K562 (cell line): ENCODE data around the gene MTPN. TPM values are rescaled to one million over a fixed set of nuclear protein-coding genes. Genes with fewer than 3 reads are reported as not detected.

Experiments used
- ATAC-seq: fragments of 200-7000 bp; cut with Tn5 transposase; 3 replicates; pipeline ENCODE4 v1.9.1; 2020; ENCODE audit warnings: moderate library complexity
- BruUV-seq: library from RNA; stranded (reverse); fragments of 400-500 nt; replicated peaks from 2 replicates; lab custom pipeline; 2021; lab: Mats Ljungman, UMichigan
- CTCF ChIA-PET: fragments of 300-600 bp; formaldehyde crosslinking; extraction: SDS; loops from one replicate; lab custom pipeline; 2021; ENCODE audit warnings: low intra/inter-chr PET ratio; lab: Yijun Ruan, JAX
- POLR2A ChIA-PET: fragments of 300-600, 350-650 bp; sonication (Branson Sonifier 250); formaldehyde crosslinking; extraction: SDS; loops from one replicate; lab custom pipeline; 2021; ENCODE audit warnings: antibody characterized with exemption, inconsistent platforms; lab: Yijun Ruan, JAX
- DNase-seq, 4 experiments: peaks; one replicate each; pipeline versions ENCODE4 v3.0.0 to v3.0.0-alpha.2; 2011 to 2018; ENCODE audit warnings: low spot score in 3 of 4, mixed read lengths in 3 of 4; ENCODE audit errors: extremely low read depth in 1 of 4
- FAIRE-seq: peaks from 2 replicates; lab custom pipeline; 2011; peaks lifted over from hg19 to GRCh38; lab: Jason Lieb, UNC
- H2AFZ ChIP-seq: 2 replicates; pipeline ENCODE4 v1.6.0; 2011; ENCODE audit warnings: low read depth, low read length, control low read depth, inconsistent platforms
- H3K27ac ChIP-seq: fragments of 200-600 bp; 3 replicates; pipeline ENCODE4 v1.8.0; 2011; ENCODE audit warnings: low read depth, mild to moderate bottlenecking, control low read depth, inconsistent platforms, low read length, moderate library complexity, mixed read lengths; ENCODE audit errors: extremely low read depth
- H3K27me3 ChIP-seq, 2 experiments: fragments of 300-600 bp in 1 of 2; 2 replicates in 1 of 2; 3 replicates in 1 of 2; pipeline versions ENCODE4 v1.6.0 to v1.8.0; 2011; ENCODE audit warnings: inconsistent platforms in 2 of 2, low read length in 2 of 2, mild to moderate bottlenecking in 1 of 2, mixed read lengths in 1 of 2, moderate library complexity in 1 of 2; ENCODE audit not compliant: control insufficient read depth in 2 of 2, insufficient read depth in 2 of 2
- H3K36me3 ChIP-seq: fragments of 300-600 bp; 3 replicates; pipeline ENCODE4 v1.8.0; 2011; ENCODE audit warnings: mild to moderate bottlenecking, low read length, inconsistent platforms; ENCODE audit not compliant: control insufficient read depth, insufficient read depth
- H3K4me1 ChIP-seq, 2 experiments: fragments of 200-600 bp in 1 of 2; replicated peaks in 1 of 2; 2 replicates in 1 of 2; 3 replicates in 1 of 2; pipeline versions ENCODE4 v1.5.1 to v1.8.0; 2011; ENCODE audit warnings: inconsistent platforms in 2 of 2, low read length in 2 of 2, mild to moderate bottlenecking in 1 of 2, mixed read lengths in 1 of 2, moderate library complexity in 1 of 2; ENCODE audit not compliant: control insufficient read depth in 2 of 2, insufficient read depth in 2 of 2
- H3K4me2 ChIP-seq: 2 replicates; pipeline ENCODE4 v1.6.1; 2011; ENCODE audit warnings: low read length, control low read depth, inconsistent platforms, mixed read lengths; ENCODE audit not compliant: insufficient read depth
- H3K4me3 ChIP-seq: fragments of 200-600 bp; sonication (generic), shearing (Covaris generic); 2 replicates; pipeline ENCODE4 v1.5.1; 2016; ENCODE audit warnings: control low read depth, inconsistent platforms
- H3K79me2 ChIP-seq: fragments of 200-600 bp; 3 replicates; pipeline ENCODE4 v1.8.0; 2011; ENCODE audit warnings: low read length, inconsistent platforms; ENCODE audit not compliant: control insufficient read depth, insufficient read depth
- H3K9ac ChIP-seq, 2 experiments: 2 replicates each; pipeline versions ENCODE4 v1.6.0 to v1.6.1; 2011; ENCODE audit warnings: low read depth in 2 of 2, low read length in 2 of 2, control low read depth in 1 of 2, inconsistent platforms in 1 of 2, mild to moderate bottlenecking in 1 of 2, mixed read lengths in 1 of 2; ENCODE audit not compliant: insufficient read depth in 1 of 2
- H3K9me1 ChIP-seq: one replicate; pipeline ENCODE4 v1.6.0; 2011; ENCODE audit warnings: inconsistent platforms, mild to moderate bottlenecking, low read length, moderate library complexity; ENCODE audit not compliant: control insufficient read depth, insufficient read depth
- H3K9me3 ChIP-seq: replicated peaks from 2 replicates; pipeline ENCODE4 v1.5.1; 2011; ENCODE audit warnings: low read depth, low read length, inconsistent platforms; ENCODE audit not compliant: control insufficient read depth, insufficient read depth
- H4K20me1 ChIP-seq: replicated peaks from 2 replicates; pipeline ENCODE4 v1.6.1; 2011; ENCODE audit warnings: low read length, inconsistent platforms, mixed read lengths; ENCODE audit not compliant: control insufficient read depth, insufficient read depth
- IRF2 ChIP-seq: sonication (generic); formaldehyde crosslinking; IDR thresholded peaks from 2 replicates; pipeline ENCODE4 v1.8.1; 2022; ENCODE audit warnings: mild to moderate bottlenecking, missing genetic modification reagents
- NFRKB ChIP-seq: fragments of 450-650 bp; IDR thresholded peaks from 2 replicates; pipeline ENCODE4 v1.6.1; 2016; ENCODE audit warnings: low read depth
- WGBS: fragments of 100-300 bp; shearing (Covaris generic); methylation state at CpG from one replicate; pipeline ENCODE4 v1.1.6; 2016; ENCODE audit warnings: low coverage, mixed read lengths; ENCODE audit not compliant: insufficient coverage; ENCODE audit errors: missing lambda C conversion rate; 5-methylcytosine and 5-hydroxymethylcytosine counted together
- in situ Hi-C: fragments of 300-500 bp; cut with MboI; formaldehyde crosslinking; loops from 4 replicates; pipeline ENCODE4 v1.15.0; 2018; ENCODE audit warnings: inconsistent platforms, mixed read lengths
- intact Hi-C: fragments of 100-400 bp; cut with micrococcal nuclease; formaldehyde crosslinking; loops from 2 replicates; pipeline ENCODE4 v1.14.2; 2022
- polyA plus RNA-seq, 8 experiments: library from polyadenylated mRNA; depleted of rRNA in 4 of 8; stranded (reverse) in 5 of 8; unstranded in 3 of 8; fragments of >200 nt; fragmentation: Nextera tagmentation in 2 of 8; fragmentation: Illumina TruSeq in 1 of 8; extraction: Ambion mirVana in 2 of 8; extraction: Trizol in 1 of 8; gene quantifications; 2 replicates each; pipeline versions ENCODE4 v1.2.1 to v1.2.3, GENCODE V29; 2011 to 2014; ENCODE audit warnings: inconsistent platforms in 1 of 8, missing spikeins in 1 of 8
- total RNA-seq, 7 experiments: library from RNA; depleted of rRNA in 6 of 7; stranded (reverse); fragments of >200 nt in 6 of 7; fragmentation: Illumina TruSeq in 2 of 7; extraction: Trizol in 2 of 7; gene quantifications; 2 replicates each; pipeline versions ENCODE4 v1.2.1 to v1.2.3, GENCODE V29; 2011 to 2021; ENCODE audit warnings: low replicate concordance in 1 of 7
- TF ChIP-seq, protein P1 (sequence below): sonication (generic); formaldehyde crosslinking; IDR thresholded peaks from 2 replicates; pipeline ENCODE4 v1.8.0; 2022; ENCODE audit warnings: mild to moderate bottlenecking, low read depth, missing genetic modification reagents
- TF ChIP-seq, protein P2 (sequence below): fragments of 250-450 bp; sonication (Bioruptor Pico); IDR thresholded peaks from 2 replicates; pipeline ENCODE4 v1.5.0; 2022; ENCODE audit warnings: mild to moderate bottlenecking

The MTPN gene
- total and polyA plus RNA-seq, 9 of the 15 experiments (the other 6 are each of a cell fraction or from before 2014, with no cell fraction given), result 68.5 to 261 (median 156) TPM

DNA sequence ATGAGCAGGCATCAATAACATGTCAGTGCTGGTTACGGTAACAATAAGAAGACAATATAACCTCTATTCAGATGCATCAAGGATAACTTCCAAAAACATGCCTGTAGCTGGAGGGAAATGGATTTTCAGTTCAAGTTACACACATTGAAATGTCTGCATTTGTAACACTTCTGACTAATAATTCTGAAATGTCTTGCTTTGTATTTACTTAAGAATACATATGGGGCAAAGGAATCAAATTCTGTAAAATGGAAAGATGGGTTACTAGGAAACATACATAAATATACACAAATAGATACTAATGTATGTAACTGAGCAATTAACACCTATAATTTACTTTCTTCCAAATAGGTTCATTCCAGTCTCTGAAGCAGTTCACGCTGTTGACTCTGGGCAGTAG lies 18.6 kb upstream of the MTPN start:
- BruUV-seq, result no TSS peak
- CTCF ChIA-PET, result interaction anchor here (0.6 kb wide), 1 partner anchor 28 kb away, joined by 3 read pairs; no protein-coding TSS in a partner anchor
- TF ChIP-seq, protein P1, sequence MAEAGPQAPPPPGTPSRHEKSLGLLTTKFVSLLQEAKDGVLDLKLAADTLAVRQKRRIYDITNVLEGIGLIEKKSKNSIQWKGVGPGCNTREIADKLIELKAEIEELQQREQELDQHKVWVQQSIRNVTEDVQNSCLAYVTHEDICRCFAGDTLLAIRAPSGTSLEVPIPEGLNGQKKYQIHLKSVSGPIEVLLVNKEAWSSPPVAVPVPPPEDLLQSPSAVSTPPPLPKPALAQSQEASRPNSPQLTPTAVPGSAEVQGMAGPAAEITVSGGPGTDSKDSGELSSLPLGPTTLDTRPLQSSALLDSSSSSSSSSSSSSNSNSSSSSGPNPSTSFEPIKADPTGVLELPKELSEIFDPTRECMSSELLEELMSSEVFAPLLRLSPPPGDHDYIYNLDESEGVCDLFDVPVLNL (CRISPR knock-in tag), result no peak
- TF ChIP-seq IRF2 (CRISPR knock-in tag) (no peak), NFRKB (no peak)
- TF ChIP-seq, protein P2, sequence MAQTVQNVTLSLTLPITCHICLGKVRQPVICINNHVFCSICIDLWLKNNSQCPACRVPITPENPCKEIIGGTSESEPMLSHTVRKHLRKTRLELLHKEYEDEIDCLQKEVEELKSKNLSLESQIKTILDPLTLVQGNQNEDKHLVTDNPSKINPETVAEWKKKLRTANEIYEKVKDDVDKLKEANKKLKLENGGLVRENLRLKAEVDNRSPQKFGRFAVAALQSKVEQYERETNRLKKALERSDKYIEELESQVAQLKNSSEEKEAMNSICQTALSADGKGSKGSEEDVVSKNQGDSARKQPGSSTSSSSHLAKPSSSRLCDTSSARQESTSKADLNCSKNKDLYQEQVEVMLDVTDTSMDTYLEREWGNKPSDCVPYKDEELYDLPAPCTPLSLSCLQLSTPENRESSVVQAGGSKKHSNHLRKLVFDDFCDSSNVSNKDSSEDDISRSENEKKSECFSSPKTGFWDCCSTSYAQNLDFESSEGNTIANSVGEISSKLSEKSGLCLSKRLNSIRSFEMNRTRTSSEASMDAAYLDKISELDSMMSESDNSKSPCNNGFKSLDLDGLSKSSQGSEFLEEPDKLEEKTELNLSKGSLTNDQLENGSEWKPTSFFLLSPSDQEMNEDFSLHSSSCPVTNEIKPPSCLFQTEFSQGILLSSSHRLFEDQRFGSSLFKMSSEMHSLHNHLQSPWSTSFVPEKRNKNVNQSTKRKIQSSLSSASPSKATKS (CRISPR knock-in tag), result 0 out of 2 replicates have a peak, but pooled peaks have one; percentile 41
- TF ChIP-seq, all 486 proteins: peak for 1

More for the DNA sequence above, 18.6 kb upstream of the MTPN start:
- H4K20me1 ChIP-seq, result no peaks in the 10 kb centered on the region
- 52% methylated on average over 2 of the region's 2 CpGs for WGBS
- in situ Hi-C loops (no loop called here), intact Hi-C loops (no loop called here)
- H3K9me3 ChIP-seq, result no peaks in the 10 kb centered on the region
- no peak for DNase-seq
- POLR2A ChIA-PET, result interaction anchor here (1.3 to 1.7 kb wide), 2 partner anchors 14 to 66 kb away, joined by 3 read pairs; no protein-coding TSS in a partner anchor
- no peak for FAIRE-seq
- no peak overlapping the region for H3K9ac ChIP-seq
- H3K4me2 ChIP-seq, result no peak overlapping the region
- no peaks in the 10 kb centered on the region for H3K36me3 ChIP-seq
- no peak for ATAC-seq
- no peaks in the 10 kb centered on the region for H3K79me2 ChIP-seq
- H3K4me3 ChIP-seq, result no peak overlapping the region
- 0 out of 2 replicates have a peak overlapping the region, but pooled peaks have one; percentile 0 for H2AFZ ChIP-seq
- H3K4me1 ChIP-seq, result peaks cover 4 to 15% of the 10 kb centered on the region in 2 experiments; a peak in 2 of 5 replicates
- no peaks in the 10 kb centered on the region for H3K9me1 ChIP-seq
- H3K27me3 ChIP-seq, result no peaks in the 10 kb centered on the region
- no peak overlapping the region for H3K27ac ChIP-seq
